Heart right ventricle (tissue), 16 donors: ENCODE results near the gene NFATC1. TPM values are rescaled to one million over a fixed set of nuclear protein-coding genes. Genes with fewer than 3 reads are reported as not detected.

Experiments
- ATAC-seq, 8 donors: fragments of 200-7000 bp; cut with Tn5 transposase; one replicate each; pipeline ENCODE4 v1.9.1; 2020; ENCODE audit warnings: mild to moderate bottlenecking in 8 of 8, moderate library complexity in 8 of 8, moderate number of reproducible peaks in 1 of 8
- DNase-seq, 2 donors: peaks; one replicate each; pipeline ENCODE4 v3.0.0-alpha.2; 2020
- H3K27ac ChIP-seq, 10 donors: fragments of 200-600 bp; sonication (generic) in 2 of 10; one replicate each; pipeline versions ENCODE4 v1.5.0 to v1.8.0; 2020 to 2022; ENCODE audit warnings: mild to moderate bottlenecking in 3 of 10
- H3K27me3 ChIP-seq, 7 donors: fragments of 200-600 bp; one replicate each; pipeline ENCODE4 v1.8.0; 2021 to 2022; ENCODE audit warnings: mild to moderate bottlenecking in 2 of 7
- H3K36me3 ChIP-seq, 9 donors: fragments of 200-600 bp; sonication (generic) in 1 of 9; one replicate each; pipeline versions ENCODE4 v1.5.0 to v1.8.0; 2020 to 2022; ENCODE audit warnings: mild to moderate bottlenecking in 2 of 9
- H3K4me1 ChIP-seq, 9 donors: fragments of 200-600 bp; sonication (generic) in 1 of 9; one replicate each; pipeline versions ENCODE4 v1.5.0 to v1.8.0; 2020 to 2022; ENCODE audit warnings: mild to moderate bottlenecking in 4 of 9
- H3K4me3 ChIP-seq, 10 donors: fragments of 200-600 bp; sonication (generic) in 2 of 10; one replicate each; pipeline versions ENCODE4 v1.5.0 to v1.8.0; 2020 to 2022; ENCODE audit warnings: mild to moderate bottlenecking in 7 of 10, moderate library complexity in 2 of 10
- H3K9me3 ChIP-seq, 11 donors: fragments of 200-600 bp in 10 of 11; sonication (generic) in 2 of 11; one replicate each; pipeline versions ENCODE4 v1.5.0 to v1.8.0; 2013 to 2022; ENCODE audit warnings: mild to moderate bottlenecking in 2 of 11, control low read depth in 1 of 11, moderate library complexity in 1 of 11
- CTCF ChIP-seq, 9 donors: fragments of 200-600 bp; sonication (generic) in 2 of 9; IDR thresholded peaks; one replicate each; pipeline versions ENCODE4 v1.5.0 to v1.8.0; 2021 to 2022; ENCODE audit warnings: antibody characterized with exemption in 9 of 9, mild to moderate bottlenecking in 5 of 9, moderate library complexity in 1 of 9
- whole genome bisulfite sequencing, 2 donors: extraction: QIAGEN DNeasy Blood & Tissue Kit; methylation state at CpG; one replicate each; pipeline ENCODE4 v1.1.7; 2013; ENCODE audit warnings: inconsistent platforms in 1 of 2; 5-methylcytosine and 5-hydroxymethylcytosine counted together
- intact Hi-C, 10 donors: fragments of 100-400 bp; cut with DNase I; formaldehyde crosslinking; loops; one replicate each; pipeline versions ENCODE4 v1.11.1 to v1.14.2; 2022
- polyA plus RNA-seq, 2 donors: library from polyadenylated mRNA; stranded (reverse); fragments of 200-250 nt; gene quantifications; one replicate each; pipeline ENCODE4 v1.2.3, GENCODE V29; 2013
- total RNA-seq, 10 donors: library from RNA; stranded (reverse); fragmentation: NEBNext Ultra II Directional in 3 of 10; extraction: Animal tissue kit (Norgen Biotek cat#: 25700) in 3 of 10; gene quantifications; one replicate each; pipeline versions ENCODE4 v1.2.1 to v1.2.4, GENCODE V29; 2021 to 2023
- donor health status: Arrhythmogenic right ventricular cardiomyopathy.
- donor health status: ischemic (EF 13 %, LVEDD 7.1; RV severe dilation, severe dysfunction).
- donor health status: healthy with polysubstance abuse.
- donor health status: DM: no; HTN: yes; CAD: no.
- donor health status: DM: no; HTN: no; CAD: no.
- donor health status: ischemic (EF 25% LVEDD 6.9; RV normal size, moderate dysfunction).
- donor health status: ischemic (EF 25% LVEDD 5.7; RV mildly dilated, moderate dysfunction).
- donor health status: healthy.
- donor health status: DM: yes; HTN: yes; CAD: no.
- donor health status: Ischemic cardiomyopathy.
- donor health status: ischemic (EF 35%, LVEDD 5.7; RV mildly dilated, moderate dysfunction).
- donor health status: nonischemic (EF 11% LVEDD 7.7; RV severe dilation, severe dysfunction).
- donor health status: DM: yes; HTN: yes; CAD: no.
- donor health status: PGD.
- donor health status: ischemic (EF 29% LVEDD 5.4; RV normal size, mild dysfunction).
- donor health status: nonischemic (EF 23%, LVEDD 6.1; RV moderate dilation, normal function).

NFATC1 gene
- total and polyA plus RNA-seq, 12 donors: 6.3 to 23.8 (median 18.6) TPM

GRCh38 chr18:79571211-79572092 is 175.7 kb downstream of the NFATC1 start:
- TF ChIP-seq CTCF (IDR thresholded peaks at IDR 0.05): no peak
- 89 to 91% methylated on average over 38 of the region's 38 CpGs for WGBS, 2 donors
- no peaks in the 10 kb centered on the region for H3K27me3 ChIP-seq
- no peak overlapping the region for H3K27ac ChIP-seq
- H3K4me1 ChIP-seq: peaks cover 8 to 50% (median 18%) of the 10 kb centered on the region in 9 donors
- no peak for ATAC-seq
- intact Hi-C loops: no loop called here
- no peak for DNase-seq
- H3K4me3 ChIP-seq: no peak overlapping the region
- H3K36me3 ChIP-seq: no peaks in the 10 kb centered on the region
- peaks cover 0 to 27% (median 17%) of the 10 kb centered on the region in 11 donors for H3K9me3 ChIP-seq

GRCh38 chr18:79572093-79572780 is 176.5 kb downstream of the NFATC1 start:
- H3K9me3 ChIP-seq: peaks cover 0 to 27% (median 17%) of the 10 kb centered on the region in 11 donors
- 51% methylated on average over 18 of the region's 18 CpGs for WGBS, 2 donors
- DNase-seq (no peak), ATAC-seq (no peak)
- intact Hi-C loops: no loop called here
- peaks cover 13 to 50% (median 23%) of the 10 kb centered on the region in 9 donors for H3K4me1 ChIP-seq
- H3K27me3 ChIP-seq: no peaks in the 10 kb centered on the region
- TF ChIP-seq CTCF (IDR thresholded peaks at IDR 0.05): no peak
- no peaks in the 10 kb centered on the region for H3K36me3 ChIP-seq
- no peak overlapping the region for H3K4me3 ChIP-seq
- no peak overlapping the region for H3K27ac ChIP-seq

GRCh38 chr18:79572848-79573451 is 177.2 kb downstream of the NFATC1 start:
- no peak for TF ChIP-seq CTCF (IDR thresholded peaks at IDR 0.05)
- Histone ChIP-seq H3K27me3 (no peaks in the 10 kb centered on the region), H3K4me1 (peaks cover 10 to 50% (median 23%) of the 10 kb centered on the region in 9 donors), H3K27ac (no peak overlapping the region), H3K4me3 (no peak overlapping the region), H3K36me3 (no peaks in the 10 kb centered on the region), H3K9me3 (peaks cover 0 to 27% (median 17%) of the 10 kb centered on the region in 11 donors)
- WGBS, 2 donors: 89 to 92% methylated on average over 6 of the region's 6 CpGs
- intact Hi-C loops: no loop called here
- no peak for ATAC-seq
- no peak for DNase-seq

GRCh38 chr18:79573921-79574491 is 178.3 kb downstream of the NFATC1 start:
- Histone ChIP-seq H3K36me3 (no peaks in the 10 kb centered on the region), H3K27me3 (peaks cover 0 to 4% (median 0%) of the 10 kb centered on the region in 7 donors), H3K4me3 (no peak overlapping the region), H3K9me3 (peaks cover 0 to 27% (median 17%) of the 10 kb centered on the region in 11 donors), H3K4me1 (peaks cover 10 to 51% (median 24%) of the 10 kb centered on the region in 9 donors), H3K27ac (peak overlapping the region in 1 of 10 donors; percentile 90)
- ATAC-seq: no peak
- 98 to 99% methylated on average over 24 of the region's 24 CpGs for WGBS, 2 donors
- intact Hi-C loops: no loop called here
- TF ChIP-seq CTCF (IDR thresholded peaks at IDR 0.05): no peak
- DNase-seq: no peak
